K562 (cell line): ENCODE data around the gene BRINP1. TPM values are rescaled to one million over a fixed set of nuclear protein-coding genes. Genes with fewer than 3 reads are reported as not detected.

ENCODE experiments used
- ATAC-seq: fragments of 200-7000 bp; cut with Tn5 transposase; 3 replicates; pipeline ENCODE4 v1.9.1; 2020; ENCODE audit warnings: moderate library complexity
- BruUV-seq: library from RNA; stranded (reverse); fragments of 400-500 nt; replicated peaks from 2 replicates; lab custom pipeline; 2021; lab: Mats Ljungman, UMichigan
- CTCF ChIA-PET: fragments of 300-600 bp; formaldehyde crosslinking; extraction: SDS; loops from one replicate; lab custom pipeline; 2021; ENCODE audit warnings: low intra/inter-chr PET ratio; lab: Yijun Ruan, JAX
- POLR2A ChIA-PET: fragments of 300-600, 350-650 bp; sonication (Branson Sonifier 250); formaldehyde crosslinking; extraction: SDS; loops from one replicate; lab custom pipeline; 2021; ENCODE audit warnings: antibody characterized with exemption, inconsistent platforms; lab: Yijun Ruan, JAX
- DNase-seq, 4 experiments: peaks; one replicate each; pipeline versions ENCODE4 v3.0.0 to v3.0.0-alpha.2; 2011 to 2018; ENCODE audit warnings: low spot score in 3 of 4, mixed read lengths in 3 of 4; ENCODE audit errors: extremely low read depth in 1 of 4
- FAIRE-seq: peaks from 2 replicates; lab custom pipeline; 2011; peaks lifted over from hg19 to GRCh38; lab: Jason Lieb, UNC
- H2AFZ ChIP-seq: 2 replicates; pipeline ENCODE4 v1.6.0; 2011; ENCODE audit warnings: low read depth, low read length, control low read depth, inconsistent platforms
- H3K27ac ChIP-seq: fragments of 200-600 bp; 3 replicates; pipeline ENCODE4 v1.8.0; 2011; ENCODE audit warnings: low read depth, mild to moderate bottlenecking, control low read depth, inconsistent platforms, low read length, moderate library complexity, mixed read lengths; ENCODE audit errors: extremely low read depth
- H3K27me3 ChIP-seq, 2 experiments: fragments of 300-600 bp in 1 of 2; 2 replicates in 1 of 2; 3 replicates in 1 of 2; pipeline versions ENCODE4 v1.6.0 to v1.8.0; 2011; ENCODE audit warnings: inconsistent platforms in 2 of 2, low read length in 2 of 2, mild to moderate bottlenecking in 1 of 2, mixed read lengths in 1 of 2, moderate library complexity in 1 of 2; ENCODE audit not compliant: control insufficient read depth in 2 of 2, insufficient read depth in 2 of 2
- H3K36me3 ChIP-seq: fragments of 300-600 bp; 3 replicates; pipeline ENCODE4 v1.8.0; 2011; ENCODE audit warnings: mild to moderate bottlenecking, low read length, inconsistent platforms; ENCODE audit not compliant: control insufficient read depth, insufficient read depth
- H3K4me1 ChIP-seq, 2 experiments: fragments of 200-600 bp in 1 of 2; replicated peaks in 1 of 2; 2 replicates in 1 of 2; 3 replicates in 1 of 2; pipeline versions ENCODE4 v1.5.1 to v1.8.0; 2011; ENCODE audit warnings: inconsistent platforms in 2 of 2, low read length in 2 of 2, mild to moderate bottlenecking in 1 of 2, mixed read lengths in 1 of 2, moderate library complexity in 1 of 2; ENCODE audit not compliant: control insufficient read depth in 2 of 2, insufficient read depth in 2 of 2
- H3K4me2 ChIP-seq: 2 replicates; pipeline ENCODE4 v1.6.1; 2011; ENCODE audit warnings: low read length, control low read depth, inconsistent platforms, mixed read lengths; ENCODE audit not compliant: insufficient read depth
- H3K4me3 ChIP-seq: fragments of 200-600 bp; sonication (generic), shearing (Covaris generic); 2 replicates; pipeline ENCODE4 v1.5.1; 2016; ENCODE audit warnings: control low read depth, inconsistent platforms
- H3K79me2 ChIP-seq: fragments of 200-600 bp; 3 replicates; pipeline ENCODE4 v1.8.0; 2011; ENCODE audit warnings: low read length, inconsistent platforms; ENCODE audit not compliant: control insufficient read depth, insufficient read depth
- H3K9ac ChIP-seq, 2 experiments: 2 replicates each; pipeline versions ENCODE4 v1.6.0 to v1.6.1; 2011; ENCODE audit warnings: low read depth in 2 of 2, low read length in 2 of 2, control low read depth in 1 of 2, inconsistent platforms in 1 of 2, mild to moderate bottlenecking in 1 of 2, mixed read lengths in 1 of 2; ENCODE audit not compliant: insufficient read depth in 1 of 2
- H3K9me1 ChIP-seq: one replicate; pipeline ENCODE4 v1.6.0; 2011; ENCODE audit warnings: inconsistent platforms, mild to moderate bottlenecking, low read length, moderate library complexity; ENCODE audit not compliant: control insufficient read depth, insufficient read depth
- H3K9me3 ChIP-seq: replicated peaks from 2 replicates; pipeline ENCODE4 v1.5.1; 2011; ENCODE audit warnings: low read depth, low read length, inconsistent platforms; ENCODE audit not compliant: control insufficient read depth, insufficient read depth
- H4K20me1 ChIP-seq: replicated peaks from 2 replicates; pipeline ENCODE4 v1.6.1; 2011; ENCODE audit warnings: low read length, inconsistent platforms, mixed read lengths; ENCODE audit not compliant: control insufficient read depth, insufficient read depth
- ATF3 ChIP-seq, 2 experiments: fragments of 450-650 bp in 1 of 2; sonication (generic) in 1 of 2; formaldehyde crosslinking in 1 of 2; IDR thresholded peaks in 1 of 2; conservative IDR thresholded peaks in 1 of 2; 2 replicates each; pipeline versions ENCODE4 v1.6.1 to v1.8.1; 2016 to 2023; ENCODE audit warnings: mild to moderate bottlenecking in 2 of 2, moderate library complexity in 2 of 2, inconsistent platforms in 1 of 2, missing genetic modification reagents in 1 of 2
- CEBPG ChIP-seq, 3 experiments: fragments of 200-800 bp in 1 of 3; sonication (Bioruptor generic) in 1 of 3; sonication (generic) in 1 of 3; formaldehyde crosslinking in 1 of 3; IDR thresholded peaks in 2 of 3; conservative IDR thresholded peaks in 1 of 3; 2 replicates each; pipeline versions ENCODE4 v1.6.1 to v1.8.0; 2016 to 2022; ENCODE audit warnings: missing compliant biosample characterization in 2 of 3, missing genetic modification characterization in 2 of 3, mild to moderate bottlenecking in 1 of 3, missing genetic modification reagents in 1 of 3
- CREBBP ChIP-seq: IDR thresholded peaks from one replicate; pipeline ENCODE4 v1.6.1; 2012; ENCODE audit warnings: low read depth, mild to moderate bottlenecking, control low read depth, inconsistent platforms, low read length
- DIDO1 ChIP-seq: fragments of 450-650 bp; IDR thresholded peaks from 2 replicates; pipeline ENCODE4 v1.6.1; 2016; ENCODE audit warnings: low read depth, missing biosample characterization, missing genetic modification characterization
- MBD2 ChIP-seq: sonication (generic); IDR thresholded peaks from 2 replicates; pipeline ENCODE4 v1.6.1; 2016; ENCODE audit warnings: low read depth, borderline replicate concordance
- MTA3 ChIP-seq: fragments of 450-650 bp; formaldehyde crosslinking; IDR thresholded peaks from 2 replicates; pipeline ENCODE4 v1.6.1; 2017; ENCODE audit warnings: mild to moderate bottlenecking, borderline replicate concordance
- NR0B1 ChIP-seq: fragments of 450-650 bp; IDR thresholded peaks from one replicate; pipeline ENCODE4 v1.6.1; 2018; ENCODE audit warnings: mild to moderate bottlenecking, moderate library complexity; ENCODE audit not compliant: partially characterized antibody
- PTTG1 ChIP-seq: fragments of 450-650 bp; IDR thresholded peaks from 2 replicates; pipeline ENCODE4 v1.6.1; 2016; ENCODE audit warnings: low read depth, mild to moderate bottlenecking, missing genetic modification characterization, missing compliant biosample characterization
- RBBP5 ChIP-seq: fragments of 200-600 bp; sonication (generic); IDR thresholded peaks from 2 replicates; pipeline ENCODE4 v1.6.1; 2012; ENCODE audit warnings: borderline replicate concordance, mild to moderate bottlenecking, low read length, control low read depth, inconsistent platforms; ENCODE audit not compliant: insufficient read depth, poor library complexity, severe bottlenecking
- RFX7 ChIP-seq: fragments of 250-450 bp; sonication (Bioruptor Pico); IDR thresholded peaks from 2 replicates; pipeline ENCODE4 v1.5.1; 2021; ENCODE audit warnings: mild to moderate bottlenecking
- SMAD2 ChIP-seq: fragments of 150-350 bp; IDR thresholded peaks from 2 replicates; pipeline ENCODE4 v1.6.1; 2014; ENCODE audit warnings: low read depth, mild to moderate bottlenecking, low read length
- TAF9B ChIP-seq: fragments of 450-650 bp; IDR thresholded peaks from 2 replicates; pipeline ENCODE4 v1.6.1; 2018; ENCODE audit warnings: mild to moderate bottlenecking; ENCODE audit not compliant: partially characterized antibody
- TCF7 ChIP-seq: sonication (generic); IDR thresholded peaks from 2 replicates; pipeline ENCODE4 v1.6.1; 2016; ENCODE audit warnings: antibody characterized with exemption, borderline replicate concordance
- TFAP4 ChIP-seq: sonication (generic); formaldehyde crosslinking; IDR thresholded peaks from 2 replicates; pipeline ENCODE4 v1.8.0; 2022; ENCODE audit warnings: missing genetic modification reagents, mild to moderate bottlenecking, moderate library complexity, borderline replicate concordance
- ZKSCAN8 ChIP-seq: fragments of 200-800 bp; sonication (Bioruptor generic); IDR thresholded peaks from 2 replicates; pipeline ENCODE4 v1.6.1; 2016; ENCODE audit warnings: missing genetic modification characterization, missing compliant biosample characterization
- ZNF232 ChIP-seq: sonication (generic); formaldehyde crosslinking; IDR thresholded peaks from 2 replicates; pipeline ENCODE4 v1.8.0; 2022; ENCODE audit warnings: mild to moderate bottlenecking, missing genetic modification reagents
- ZNF316 ChIP-seq: fragments of 450-650 bp; IDR thresholded peaks from 2 replicates; pipeline ENCODE4 v1.6.1; 2016
- ZNF695 ChIP-seq: fragments of 450-650 bp; formaldehyde crosslinking; IDR thresholded peaks from 2 replicates; pipeline ENCODE4 v1.4.0; 2020; ENCODE audit warnings: mild to moderate bottlenecking, moderate library complexity
- WGBS: fragments of 100-300 bp; shearing (Covaris generic); methylation state at CpG from one replicate; pipeline ENCODE4 v1.1.6; 2016; ENCODE audit warnings: low coverage, mixed read lengths; ENCODE audit not compliant: insufficient coverage; ENCODE audit errors: missing lambda C conversion rate; 5-methylcytosine and 5-hydroxymethylcytosine counted together
- in situ Hi-C: fragments of 300-500 bp; cut with MboI; formaldehyde crosslinking; loops from 4 replicates; pipeline ENCODE4 v1.15.0; 2018; ENCODE audit warnings: inconsistent platforms, mixed read lengths
- intact Hi-C: fragments of 100-400 bp; cut with micrococcal nuclease; formaldehyde crosslinking; loops from 2 replicates; pipeline ENCODE4 v1.14.2; 2022
- polyA plus RNA-seq, 8 experiments: library from polyadenylated mRNA; depleted of rRNA in 4 of 8; stranded (reverse) in 5 of 8; unstranded in 3 of 8; fragments of >200 nt; fragmentation: Nextera tagmentation in 2 of 8; fragmentation: Illumina TruSeq in 1 of 8; extraction: Ambion mirVana in 2 of 8; extraction: Trizol in 1 of 8; gene quantifications; 2 replicates each; pipeline versions ENCODE4 v1.2.1 to v1.2.3, GENCODE V29; 2011 to 2014; ENCODE audit warnings: inconsistent platforms in 1 of 8, missing spikeins in 1 of 8
- total RNA-seq, 7 experiments: library from RNA; depleted of rRNA in 6 of 7; stranded (reverse); fragments of >200 nt in 6 of 7; fragmentation: Illumina TruSeq in 2 of 7; extraction: Trizol in 2 of 7; gene quantifications; 2 replicates each; pipeline versions ENCODE4 v1.2.1 to v1.2.3, GENCODE V29; 2011 to 2021; ENCODE audit warnings: low replicate concordance in 1 of 7

BRINP1 gene
- total and polyA plus RNA-seq, 9 of the 15 experiments (the other 6 are each of a cell fraction or from before 2014, with no cell fraction given): not detected

- intact Hi-C loops: no loop called here
- TF ChIP-seq PTTG1 (tag) (no peak), SMAD2 (no peak), DIDO1 (no peak), TAF9B (no peak), ZNF316 (no peak), TFAP4 (no peak), RFX7 (CRISPR knock-in tag) (no peak), MTA3 (no peak), TCF7 (no peak), ATF3 (IDR thresholded peaks at IDR 0.05) (no peak), ATF3 (CRISPR knock-in tag; conservative IDR thresholded peaks at IDR 0.05) (no peak), MBD2 (no peak), ZNF695 (CRISPR knock-in tag) (no peak), RBBP5 (no peak), CREBBP (no peak), CEBPG (CRISPR knock-in tag; IDR thresholded peaks at IDR 0.05) (no peak), CEBPG (tag; conservative IDR thresholded peaks at IDR 0.05 in 1 of 2, IDR thresholded peaks at IDR 0.05 in 1 of 2) (no peak), ZKSCAN8 (CRISPR knock-in tag) (no peak), ZNF232 (CRISPR knock-in tag) (no peak), NR0B1 (no peak)
- in situ Hi-C loops: no loop called here
- Histone ChIP-seq H3K27ac (no peak overlapping the region), H4K20me1 (no peaks in the 10 kb centered on the region), H3K9me3 (no peaks in the 10 kb centered on the region; the same call in 1 of the 2 replicates), H3K36me3 (no peaks in the 10 kb centered on the region), H3K79me2 (no peaks in the 10 kb centered on the region), H2AFZ (no peak overlapping the region), H3K27me3 (no peaks in the 10 kb centered on the region), H3K4me2 (no peak overlapping the region), H3K4me1 (no peaks in the 10 kb centered on the region), H3K9ac (no peak overlapping the region), H3K4me3 (no peak overlapping the region), H3K9me1 (no peaks in the 10 kb centered on the region)
- BruUV-seq: no TSS peak
- ChIA-PET CTCF (no interaction called here), POLR2A (no interaction called here)
- FAIRE-seq (no peak), ATAC-seq (no peak), DNase-seq (no peak)
- WGBS: 0% methylated on average over 4 of the region's 4 CpGs
These were observed 50.9 kb downstream of the BRINP1 start for GRCh38 chr9:119318371-119318770.
